Dendritic cell treated with granulocyte-macrophage colony-stimulating factor and Interleukin-4, amounts not matched to agents 40 ng/mL and 50 ng/mL, for 4 days (primary cell): ENCODE data around the gene RHO.
"Not testable (repeated sequence)": the region's sequence is repeated elsewhere in the genome, so short reads cannot be mapped to it uniquely, and the experiment has no call there.

Experiments used
- H3K27ac Mint-ChIP-seq: one replicate; pipeline ENCODE4 v1.8.0; 2022; ENCODE audit warnings: mild to moderate bottlenecking, mixed read lengths
- H3K27me3 Mint-ChIP-seq: one replicate; pipeline ENCODE4 v1.8.0; 2022; ENCODE audit warnings: mild to moderate bottlenecking, mixed read lengths
- H3K36me3 Mint-ChIP-seq: one replicate; pipeline ENCODE4 v1.8.0; 2022; ENCODE audit warnings: low read depth, mixed read lengths
- H3K4me1 Mint-ChIP-seq: one replicate; pipeline ENCODE4 v1.8.0; 2022; ENCODE audit warnings: low read depth, mixed read lengths
- H3K4me3 Mint-ChIP-seq: one replicate; pipeline ENCODE4 v1.8.0; 2022; ENCODE audit warnings: mild to moderate bottlenecking, moderate library complexity, mixed read lengths
- H3K9me3 Mint-ChIP-seq: one replicate; pipeline ENCODE4 v1.8.0; 2022; ENCODE audit warnings: mixed read lengths
- intact Hi-C: fragments of 100-400 bp; cut with micrococcal nuclease; formaldehyde crosslinking; loops from one replicate; pipeline ENCODE4 v1.15.0; 2022

RHO gene

DNA sequence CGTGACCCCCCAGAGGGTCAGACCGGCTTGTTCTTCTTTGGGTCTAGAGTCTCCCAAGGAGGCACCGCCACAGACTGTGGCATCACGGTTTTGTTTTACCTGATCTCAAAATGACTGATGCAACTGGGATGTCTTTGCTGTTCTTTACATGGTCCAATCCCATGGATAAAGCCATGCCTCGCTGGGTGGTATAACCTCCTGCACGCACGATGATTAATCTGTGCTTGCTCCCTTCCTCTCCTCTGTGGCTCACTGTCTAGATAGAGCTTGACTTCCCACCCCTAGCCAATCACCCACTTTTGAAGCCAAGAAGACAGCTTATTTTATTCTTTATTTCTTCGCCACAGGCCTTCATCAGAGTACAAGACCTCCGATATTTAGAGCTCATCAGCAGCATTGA, 36.6 kb upstream of the RHO start:
- Mint-ChIP-seq H3K9me3 (no peaks in the 10 kb centered on the region), H3K36me3 (peaks cover 13% of the 10 kb centered on the region), H3K4me1 (peaks cover 31% of the 10 kb centered on the region), H3K27ac (peak overlapping the region; percentile 55), H3K4me3 (no peak overlapping the region), H3K27me3 (no peaks in the 10 kb centered on the region)
- intact Hi-C loops, result loop anchor here (2.0 kb wide), 3 partner anchors 135 to 443 kb away; no protein-coding TSS in a partner anchor

DNA sequence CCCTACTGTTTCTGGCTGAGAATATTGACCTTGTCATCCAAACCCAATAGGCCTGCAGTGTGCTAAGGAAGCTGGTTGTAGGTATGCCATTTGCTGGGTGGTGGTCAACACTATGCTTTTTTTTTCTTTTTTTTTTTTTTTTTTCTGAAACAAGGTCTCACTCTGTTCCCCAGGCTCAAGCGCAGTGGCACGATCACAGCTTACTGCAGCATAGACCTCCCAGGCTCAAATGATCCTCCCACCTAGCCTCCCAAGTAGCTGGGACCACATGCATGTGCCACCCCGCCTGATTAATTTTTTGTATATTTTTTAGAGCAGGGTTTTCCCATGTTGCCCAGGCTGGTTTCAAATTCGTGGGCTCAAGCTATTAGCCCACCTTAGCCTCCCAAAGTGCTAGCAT, 35.7 kb upstream of the RHO start:
- peaks cover 24% of the 10 kb centered on the region for H3K4me1 Mint-ChIP-seq
- H3K27ac Mint-ChIP-seq, result no peak overlapping the region
- no peak overlapping the region for H3K4me3 Mint-ChIP-seq
- H3K27me3 Mint-ChIP-seq, result no peaks in the 10 kb centered on the region
- peaks cover 19% of the 10 kb centered on the region for H3K36me3 Mint-ChIP-seq
- H3K9me3 Mint-ChIP-seq, result no peaks in the 10 kb centered on the region
- intact Hi-C loops, result no loop called here

DNA sequence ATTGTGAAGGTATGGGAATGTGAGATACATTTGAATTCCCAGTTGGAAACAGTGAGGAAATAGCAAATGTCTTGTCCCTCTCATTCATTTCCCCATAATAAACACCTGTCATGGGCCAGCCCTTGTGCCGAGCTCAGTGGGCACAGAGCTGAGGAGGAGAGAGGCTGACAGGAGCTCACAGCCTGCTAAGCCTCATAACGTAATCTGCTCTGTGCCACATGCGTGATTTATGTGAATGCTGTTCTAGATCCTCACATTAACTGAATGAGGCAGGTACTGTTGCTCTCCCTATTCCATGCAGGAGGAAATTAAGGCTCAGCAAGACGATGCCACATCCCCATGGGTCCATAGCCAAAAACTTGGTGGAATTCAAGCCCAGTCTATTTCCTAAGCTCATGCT, 35.2 kb upstream of the RHO start:
- no peaks in the 10 kb centered on the region for H3K27me3 Mint-ChIP-seq
- H3K27ac Mint-ChIP-seq, result no peak overlapping the region
- no peaks in the 10 kb centered on the region for H3K9me3 Mint-ChIP-seq
- peaks cover 20% of the 10 kb centered on the region for H3K36me3 Mint-ChIP-seq
- peaks cover 21% of the 10 kb centered on the region for H3K4me1 Mint-ChIP-seq
- H3K4me3 Mint-ChIP-seq, result no peak overlapping the region
- intact Hi-C loops, result no loop called here

DNA sequence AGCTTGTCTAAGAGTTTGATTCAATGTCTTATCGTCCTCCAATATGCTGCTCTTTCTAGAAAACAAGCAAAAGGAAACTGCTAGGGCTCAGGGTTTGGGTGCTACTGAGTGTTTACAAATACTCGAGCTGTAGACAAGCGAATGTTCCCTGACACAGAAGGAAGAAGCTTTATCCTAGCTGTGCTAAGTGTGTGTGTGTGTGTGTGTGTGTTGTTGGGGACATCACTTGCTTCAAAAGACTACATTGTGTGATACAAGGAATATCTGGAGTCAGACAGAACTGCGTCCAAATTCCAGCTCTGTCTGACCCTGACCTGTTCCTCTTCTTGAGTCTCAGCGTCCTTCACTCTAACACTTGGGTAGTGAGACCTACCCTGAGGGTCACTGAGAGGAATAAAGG, 33.9 kb upstream of the RHO start:
- intact Hi-C loops, H3K9me3 Mint-ChIP-seq, H3K27ac Mint-ChIP-seq, H3K4me3 Mint-ChIP-seq, H3K27me3 Mint-ChIP-seq: not testable (repeated sequence)
- Mint-ChIP-seq H3K36me3 (peaks cover 20% of the 10 kb centered on the region), H3K4me1 (peaks cover 15% of the 10 kb centered on the region)

DNA sequence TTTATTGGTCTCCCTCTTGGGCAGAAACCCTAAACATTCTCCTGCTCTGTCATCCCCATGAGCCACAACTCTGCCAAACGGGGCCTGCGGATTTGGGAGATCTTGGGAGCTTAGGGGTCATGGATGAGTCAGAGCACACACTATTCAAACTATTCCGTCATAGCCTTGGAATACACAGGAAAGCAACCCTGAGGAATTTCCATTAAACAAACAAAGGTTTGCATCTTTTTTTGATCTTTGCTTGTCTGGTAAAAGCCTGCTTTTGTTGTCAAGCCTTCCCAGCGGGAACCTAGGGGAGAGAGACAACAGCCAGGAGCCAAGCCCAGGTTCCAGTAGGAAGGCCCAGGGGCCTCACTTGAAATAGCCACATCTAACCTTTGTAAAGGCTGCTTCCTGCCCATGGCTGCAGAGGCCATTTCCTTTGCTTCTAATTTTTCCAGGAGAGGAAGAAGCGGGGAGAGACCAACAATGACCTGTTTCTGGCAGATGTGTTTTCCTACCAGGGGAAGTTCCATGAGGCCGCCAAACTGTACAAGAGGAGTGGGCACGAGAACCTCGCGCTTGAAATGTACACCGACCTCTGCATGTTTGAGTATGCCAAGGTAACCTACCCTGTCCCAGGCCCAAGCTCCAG, 33.3 kb upstream of the RHO start:
- H3K4me1 Mint-ChIP-seq, result peaks cover 14% of the 10 kb centered on the region
- H3K27me3 Mint-ChIP-seq, intact Hi-C loops, H3K27ac Mint-ChIP-seq, H3K9me3 Mint-ChIP-seq, H3K4me3 Mint-ChIP-seq: not testable (repeated sequence)
- H3K36me3 Mint-ChIP-seq, result peaks cover 25% of the 10 kb centered on the region

DNA sequence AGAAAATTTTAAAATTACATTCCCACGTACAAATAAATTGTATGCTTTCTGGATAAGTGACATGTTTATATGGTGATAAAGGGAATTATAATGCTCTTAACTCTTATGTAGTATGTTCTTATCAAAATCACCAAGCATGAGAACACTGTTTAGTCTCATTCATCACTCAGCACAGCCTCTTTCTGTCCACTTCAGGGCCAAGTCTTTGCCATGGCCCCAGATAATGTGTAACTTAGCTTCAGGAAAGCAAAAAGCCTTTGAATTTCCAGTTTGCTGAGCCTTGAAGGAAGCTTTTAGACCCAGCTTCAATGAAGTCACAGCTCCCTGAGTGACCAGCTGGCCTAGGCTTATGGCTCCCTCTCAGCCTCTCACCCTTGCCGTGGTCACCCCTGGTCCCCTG, 30.6 kb upstream of the RHO start:
- H3K36me3 Mint-ChIP-seq, result peaks cover 35% of the 10 kb centered on the region
- intact Hi-C loops, H3K4me3 Mint-ChIP-seq, H3K9me3 Mint-ChIP-seq, H3K27me3 Mint-ChIP-seq, H3K27ac Mint-ChIP-seq, H3K4me1 Mint-ChIP-seq: not testable (repeated sequence)

DNA sequence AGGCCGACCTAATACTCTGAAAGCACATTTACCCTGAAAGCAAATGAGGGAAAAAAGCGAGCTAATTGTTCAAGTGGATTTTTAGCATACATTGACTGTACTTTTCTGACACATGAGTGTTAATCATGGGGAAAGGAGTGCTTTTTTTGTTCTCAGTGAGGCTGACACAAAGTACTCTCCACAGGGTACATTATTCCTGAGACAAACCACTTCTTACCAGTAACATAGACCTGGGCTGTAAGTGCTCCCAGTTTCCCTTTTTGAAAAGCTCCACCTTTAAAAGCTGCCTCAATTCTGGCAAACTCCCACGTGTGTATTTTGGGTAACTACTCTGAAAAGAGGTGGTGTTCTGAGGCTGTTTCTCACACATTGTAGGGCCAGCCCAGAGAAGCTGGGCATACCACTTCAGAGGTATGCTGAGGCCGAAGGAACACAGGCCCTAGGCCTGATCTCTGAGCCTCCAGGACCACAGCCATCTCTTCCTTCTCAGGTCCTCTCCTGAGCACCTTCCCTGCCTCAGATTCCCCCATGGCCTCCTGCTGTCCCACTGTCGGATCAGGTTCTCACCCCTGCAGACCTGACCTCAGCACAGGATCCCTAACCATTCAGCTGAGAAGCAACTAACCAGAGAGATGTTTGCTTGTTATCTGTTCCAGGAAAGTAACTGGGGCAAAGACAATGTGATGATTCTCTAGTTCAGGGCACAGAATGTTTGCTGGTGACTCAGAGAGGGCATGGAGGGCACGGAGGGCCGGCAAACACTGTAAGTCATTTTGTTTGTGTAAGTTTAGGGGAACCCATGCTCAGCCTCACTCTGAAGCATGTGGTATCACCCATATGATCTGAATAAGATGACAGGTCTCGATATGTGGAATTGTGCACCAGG, 29.6 kb upstream of the RHO start:
- H3K36me3 Mint-ChIP-seq, result peaks cover 36% of the 10 kb centered on the region
- H3K9me3 Mint-ChIP-seq, H3K27me3 Mint-ChIP-seq, H3K4me3 Mint-ChIP-seq, H3K27ac Mint-ChIP-seq, intact Hi-C loops, H3K4me1 Mint-ChIP-seq: not testable (repeated sequence)

DNA sequence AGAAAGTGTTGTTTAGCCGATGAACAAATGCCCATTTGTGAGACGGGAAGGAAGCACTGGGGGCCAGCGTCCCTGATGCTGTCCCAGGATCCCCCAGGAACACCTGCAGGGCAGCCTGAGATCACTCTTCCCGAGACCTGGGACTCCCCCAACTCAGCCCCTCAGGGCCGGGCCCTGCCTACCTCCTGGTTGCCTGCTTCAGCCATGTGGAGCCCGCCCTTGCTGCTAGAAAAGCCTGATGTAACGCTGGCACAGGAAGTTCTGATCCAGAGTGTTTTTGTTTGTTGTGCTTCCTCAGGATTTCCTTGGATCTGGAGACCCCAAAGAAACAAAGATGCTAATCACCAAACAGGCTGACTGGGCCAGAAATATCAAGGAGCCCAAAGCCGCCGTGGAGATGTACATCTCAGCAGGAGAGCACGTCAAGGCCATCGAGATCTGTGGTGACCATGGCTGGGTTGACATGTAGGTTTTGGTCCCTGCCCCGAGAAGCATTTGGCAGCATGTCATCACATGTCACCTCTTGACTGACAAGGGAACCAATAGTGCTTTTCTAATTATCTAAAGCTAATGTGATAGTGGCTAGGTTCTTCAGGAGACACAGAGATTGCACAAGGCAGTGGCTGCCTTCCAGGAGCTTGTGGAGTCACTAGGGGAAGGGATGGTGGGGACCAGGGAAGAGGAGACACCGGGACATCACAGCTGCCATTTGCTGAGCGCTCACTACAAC, 28.7 kb upstream of the RHO start:
- H3K4me1 Mint-ChIP-seq, intact Hi-C loops, H3K27me3 Mint-ChIP-seq, H3K27ac Mint-ChIP-seq, H3K4me3 Mint-ChIP-seq, H3K9me3 Mint-ChIP-seq: not testable (repeated sequence)
- peaks cover 30% of the 10 kb centered on the region for H3K36me3 Mint-ChIP-seq

DNA sequence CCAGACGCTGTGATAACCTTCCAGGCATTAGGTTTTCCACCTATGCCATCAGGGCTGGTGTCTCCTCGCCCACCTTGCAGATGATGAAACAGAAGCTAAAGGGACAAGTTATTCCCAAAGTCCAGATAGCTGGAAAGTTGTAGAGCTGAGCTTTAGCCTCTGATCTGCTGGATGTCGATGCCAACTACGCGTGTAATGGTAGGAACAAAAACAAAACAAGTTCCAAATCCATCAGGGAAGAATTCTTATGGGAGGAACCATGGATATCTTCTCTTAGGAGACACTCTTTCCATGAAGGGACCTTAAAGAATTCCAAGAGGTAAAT, 28.1 kb upstream of the RHO start:
- intact Hi-C loops, result no loop called here
- Mint-ChIP-seq H3K27me3 (no peaks in the 10 kb centered on the region), H3K27ac (no peak overlapping the region), H3K4me1 (no peaks in the 10 kb centered on the region), H3K36me3 (peaks cover 30% of the 10 kb centered on the region), H3K4me3 (no peak overlapping the region), H3K9me3 (no peaks in the 10 kb centered on the region)

DNA sequence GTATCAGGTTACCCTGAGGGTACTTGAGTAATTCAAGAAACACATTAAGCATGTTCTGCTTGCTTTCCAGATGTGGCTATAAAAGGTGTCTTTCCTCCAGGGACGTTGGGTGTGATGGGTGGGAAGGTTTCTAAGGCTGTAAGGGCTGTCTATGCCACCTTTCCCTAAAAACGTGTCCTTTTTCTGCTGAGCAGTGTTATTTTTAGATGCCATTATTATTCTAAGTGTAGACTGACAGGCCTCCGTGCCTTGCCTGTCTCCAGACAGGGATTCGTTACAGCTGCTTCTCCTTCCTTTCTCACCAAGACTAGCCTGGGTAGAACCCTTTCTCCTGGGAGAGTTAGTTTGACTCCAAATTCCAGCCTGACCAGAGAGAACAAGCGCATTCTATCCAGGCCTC, 26.8 kb upstream of the RHO start:
- H3K27ac Mint-ChIP-seq, result no peak overlapping the region
- H3K27me3 Mint-ChIP-seq, result no peaks in the 10 kb centered on the region
- no peaks in the 10 kb centered on the region for H3K9me3 Mint-ChIP-seq
- no peaks in the 10 kb centered on the region for H3K4me1 Mint-ChIP-seq
- intact Hi-C loops, result no loop called here
- H3K36me3 Mint-ChIP-seq, result peaks cover 30% of the 10 kb centered on the region
- H3K4me3 Mint-ChIP-seq, result no peak overlapping the region

DNA sequence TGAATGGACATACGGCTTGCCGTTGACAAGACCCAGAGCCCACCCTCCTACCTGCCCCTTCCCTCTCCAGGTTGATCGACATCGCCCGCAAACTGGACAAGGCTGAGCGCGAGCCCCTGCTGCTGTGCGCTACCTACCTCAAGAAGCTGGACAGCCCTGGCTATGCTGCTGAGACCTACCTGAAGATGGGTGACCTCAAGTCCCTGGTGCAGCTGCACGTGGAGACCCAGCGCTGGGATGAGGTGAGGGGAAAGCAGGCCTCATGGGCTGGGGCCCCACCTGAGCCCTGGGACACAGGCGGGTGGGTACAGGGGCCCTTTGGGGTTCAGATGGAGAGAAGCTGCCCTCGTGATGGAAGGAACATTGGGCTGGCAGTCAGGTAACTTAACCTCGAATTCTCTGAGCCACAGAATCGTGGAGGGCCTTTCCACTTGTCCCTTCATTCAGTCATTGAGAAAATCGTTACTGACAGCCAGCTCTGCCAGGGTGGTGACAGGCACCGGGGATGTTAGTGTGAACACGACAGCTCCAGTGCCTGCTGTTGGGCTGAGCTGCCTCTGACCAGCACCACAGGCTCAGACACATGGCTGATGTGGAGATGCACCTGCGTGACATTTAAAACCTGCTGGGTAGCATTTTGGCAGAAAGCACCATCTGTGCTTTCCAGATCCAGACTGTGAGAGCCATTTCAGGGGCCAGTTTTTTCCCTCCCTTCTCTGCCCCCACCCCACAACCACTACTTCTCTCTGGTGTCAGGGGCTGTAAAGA, 25.6 kb upstream of the RHO start:
- intact Hi-C loops, result no loop called here
- Mint-ChIP-seq H3K27ac (no peak overlapping the region), H3K4me1 (no peaks in the 10 kb centered on the region), H3K9me3 (no peaks in the 10 kb centered on the region), H3K36me3 (peaks cover 23% of the 10 kb centered on the region), H3K4me3 (no peak overlapping the region), H3K27me3 (no peaks in the 10 kb centered on the region)

DNA sequence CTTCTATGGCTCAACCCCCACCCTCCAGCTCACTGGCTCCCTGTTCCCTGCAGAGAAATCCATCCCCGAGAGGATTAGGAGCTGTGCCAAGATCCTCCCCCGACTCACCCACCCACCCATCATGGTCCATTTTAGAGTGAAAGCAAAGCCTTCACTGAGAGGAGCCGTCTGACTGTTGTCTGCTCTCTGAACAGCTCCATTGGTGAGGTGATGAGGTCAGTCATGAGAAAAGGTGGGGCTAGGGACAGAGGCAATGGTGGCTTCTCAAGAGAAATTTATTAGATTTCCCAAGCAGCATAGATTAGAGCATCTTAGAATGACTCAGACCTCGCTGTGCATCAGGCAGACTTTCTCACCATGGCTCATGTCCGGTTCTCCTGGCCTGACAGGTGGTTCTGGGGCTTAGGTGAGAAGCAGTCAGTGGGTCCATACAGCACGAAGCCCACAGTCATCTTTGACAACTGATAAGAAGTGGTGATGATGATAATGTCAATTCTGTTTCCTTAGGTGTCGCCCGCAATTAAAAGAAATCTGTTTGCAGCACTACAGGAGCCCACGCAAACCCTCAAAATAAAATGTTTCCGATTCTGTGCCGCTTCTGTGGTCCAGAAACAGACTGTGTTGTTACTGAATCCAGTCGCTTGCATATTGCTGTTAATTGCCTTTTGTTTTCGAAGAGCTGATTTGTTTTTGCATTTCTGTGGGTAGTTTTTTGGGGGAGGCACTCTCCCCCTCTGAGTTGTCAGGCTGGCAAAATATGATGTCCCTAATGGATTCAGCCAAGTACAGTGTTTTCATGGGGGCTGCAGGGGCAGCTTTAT, 24.8 kb upstream of the RHO start:
- Mint-ChIP-seq H3K36me3 (peaks cover 27% of the 10 kb centered on the region), H3K4me3 (no peak overlapping the region), H3K27ac (no peak overlapping the region), H3K9me3 (no peaks in the 10 kb centered on the region), H3K27me3 (no peaks in the 10 kb centered on the region), H3K4me1 (no peaks in the 10 kb centered on the region)
- intact Hi-C loops, result no loop called here

DNA sequence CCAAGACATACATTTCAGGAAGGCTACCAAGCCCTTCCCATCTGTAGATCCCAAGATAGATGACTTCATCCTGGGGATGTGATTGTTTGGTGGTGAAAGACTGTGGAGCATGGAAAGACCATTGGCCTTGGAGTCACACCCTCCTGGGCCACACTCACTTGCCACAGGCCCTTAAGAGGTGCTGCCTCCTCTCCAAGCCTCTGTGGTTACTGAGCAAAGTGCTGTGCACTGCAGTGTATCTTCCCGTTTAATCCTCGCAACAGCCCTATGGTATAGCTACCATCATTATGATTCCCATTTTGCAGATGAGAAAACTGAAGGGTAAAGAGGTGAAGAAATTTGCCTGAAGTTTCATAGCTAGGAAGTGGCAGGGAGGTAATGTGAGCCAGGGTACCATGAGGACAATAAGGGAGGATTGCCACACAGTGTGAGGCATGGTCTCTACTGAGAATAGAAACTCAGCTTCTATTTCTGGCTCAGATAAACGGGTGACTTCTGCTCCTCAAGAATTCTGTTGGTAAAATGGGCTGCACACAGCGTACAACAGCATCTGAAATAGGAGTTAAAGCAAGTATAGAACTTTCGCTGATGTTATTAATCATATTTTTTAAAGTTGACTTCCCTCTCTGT, 23.9 kb upstream of the RHO start:
- H3K27ac Mint-ChIP-seq, result no peak overlapping the region
- no peaks in the 10 kb centered on the region for H3K4me1 Mint-ChIP-seq
- intact Hi-C loops, result no loop called here
- H3K27me3 Mint-ChIP-seq, result no peaks in the 10 kb centered on the region
- H3K9me3 Mint-ChIP-seq, result no peaks in the 10 kb centered on the region
- peaks cover 35% of the 10 kb centered on the region for H3K36me3 Mint-ChIP-seq
- H3K4me3 Mint-ChIP-seq, result no peak overlapping the region
